HCT116 (cell line): ENCODE measurements around the gene IQCK. TPM values are rescaled to one million over a fixed set of nuclear protein-coding genes. Genes with fewer than 3 reads are reported as not detected.

Source experiments
- ATAC-seq: fragments of 200-7000 bp; cut with Tn5 transposase; 2 replicates; pipeline ENCODE4 v1.9.1; 2020; ENCODE audit warnings: mild to moderate bottlenecking, moderate library complexity
- BruUV-seq: library from RNA; stranded (reverse); fragments of 400-500 nt; replicated peaks from 2 replicates; lab custom pipeline; 2021; lab: Mats Ljungman, UMichigan
- CTCF ChIA-PET: fragments of 300-600 bp; sonication (Branson Sonifier 250); formaldehyde crosslinking; loops from one replicate; lab custom pipeline; 2021; ENCODE audit warnings: antibody characterized with exemption; lab: Charles Lee
- POLR2A ChIA-PET: fragments of 300-600, 350-600 bp; sonication (Branson Sonifier 250); formaldehyde crosslinking; loops from one replicate; lab custom pipeline; 2021; ENCODE audit warnings: antibody characterized with exemption; lab: Charles Lee
- RAD21 ChIA-PET, 2 experiments: fragments of 300-600 bp; sonication (Branson Sonifier 250); formaldehyde crosslinking; loops; one replicate each; lab custom pipeline; 2023; ENCODE audit warnings: low total read pairs in 2 of 2; ENCODE audit not compliant: uncharacterized antibody in 2 of 2, unreplicated experiment in 2 of 2, low non-redundant PET in 1 of 2; lab: Charles Lee
- DNase-seq: peaks from one replicate; pipeline ENCODE4 v3.0.0-alpha.2; 2010; ENCODE audit warnings: low read depth, low spot score
- H2AFZ ChIP-seq: fragments of 200-600 bp; shearing (Covaris generic), sonication (generic); 2 replicates; pipeline ENCODE4 v1.6.1; 2017; ENCODE audit warnings: low read depth, mixed run types, mixed read lengths, antibody characterized with exemption, low read length; ENCODE audit not compliant: poor library complexity, severe bottlenecking
- H3K27ac ChIP-seq: 2 replicates; pipeline ENCODE4 v1.5.1; 2012; ENCODE audit warnings: low read depth, low read length
- H3K27me3 ChIP-seq: fragments of 200-600 bp; sonication (generic); 2 replicates; pipeline ENCODE4 v1.6.1; 2016; ENCODE audit warnings: mixed run types, low read length, mixed read lengths; ENCODE audit not compliant: insufficient read depth
- H3K36me3 ChIP-seq, 2 experiments: fragments of 200-500 bp in 1 of 2; fragments of 200-600 bp in 1 of 2; sonication (Bioruptor generic) in 1 of 2; sonication (generic) in 1 of 2; 2 replicates each; pipeline versions ENCODE4 v1.5.1 to v1.6.1; 2014 to 2016; ENCODE audit warnings: low read length in 2 of 2, inconsistent platforms in 1 of 2, mixed read lengths in 1 of 2, mixed run types in 1 of 2; ENCODE audit not compliant: insufficient read depth in 2 of 2, control insufficient read depth in 1 of 2
- H3K4me1 ChIP-seq, 2 experiments: fragments of 200-600 bp in 1 of 2; sonication (generic) in 1 of 2; 2 replicates each; pipeline versions ENCODE4 v1.5.1 to v1.6.1; 2012 to 2017; ENCODE audit warnings: low read length in 2 of 2, inconsistent platforms in 1 of 2, mild to moderate bottlenecking in 1 of 2, mixed read lengths in 1 of 2, mixed run types in 1 of 2, moderate library complexity in 1 of 2; ENCODE audit not compliant: insufficient read depth in 2 of 2, control insufficient read depth in 1 of 2
- H3K4me2 ChIP-seq: fragments of 200-600 bp; sonication (generic); 2 replicates; pipeline ENCODE4 v1.6.1; 2017; ENCODE audit warnings: mixed run types, low read length, mixed read lengths
- H3K4me3 ChIP-seq, 2 experiments: fragments of 200-600 bp in 1 of 2; sonication (generic) in 1 of 2; replicated peaks in 1 of 2; 2 replicates each; pipeline ENCODE4 v1.5.1; 2011 to 2016; ENCODE audit warnings: low read length in 2 of 2, control low read depth in 1 of 2, low read depth in 1 of 2, mild to moderate bottlenecking in 1 of 2, mixed read lengths in 1 of 2, mixed run types in 1 of 2
- H3K79me2 ChIP-seq: fragments of 200-600 bp; sonication (generic); 2 replicates; pipeline ENCODE4 v1.6.1; 2017; ENCODE audit warnings: mild to moderate bottlenecking, mixed run types, low read length, moderate library complexity, mixed read lengths; ENCODE audit not compliant: insufficient read depth
- H3K9ac ChIP-seq: fragments of 200-600 bp; sonication (generic); 2 replicates; pipeline ENCODE4 v1.6.1; 2016; ENCODE audit warnings: low read length, mixed read lengths
- H3K9me2 ChIP-seq: fragments of 200-600 bp; sonication (generic), shearing (Covaris generic); 2 replicates; pipeline ENCODE4 v1.6.1; 2017; ENCODE audit warnings: mixed run types, mild to moderate bottlenecking, moderate library complexity; ENCODE audit not compliant: insufficient read depth
- H3K9me3 ChIP-seq, 2 experiments: fragments of 200-500 bp in 1 of 2; fragments of 200-600 bp in 1 of 2; sonication (Bioruptor generic) in 1 of 2; sonication (generic) in 1 of 2; 2 replicates each; pipeline ENCODE4 v1.6.1; 2014 to 2017; ENCODE audit warnings: low read length in 2 of 2, mixed read lengths in 2 of 2, inconsistent platforms in 1 of 2, low read depth in 1 of 2, mild to moderate bottlenecking in 1 of 2, mixed run types in 1 of 2, moderate library complexity in 1 of 2; ENCODE audit not compliant: control insufficient read depth in 1 of 2, insufficient read depth in 1 of 2
- H4K20me1 ChIP-seq: fragments of 200-600 bp; sonication (generic), shearing (Covaris generic); 2 replicates; pipeline ENCODE4 v1.6.1; 2017; ENCODE audit warnings: mixed run types, mild to moderate bottlenecking, moderate library complexity; ENCODE audit not compliant: insufficient read depth
- EGR1 ChIP-seq: IDR thresholded peaks from 2 replicates; pipeline ENCODE4 v1.6.1; 2012; ENCODE audit warnings: low read depth
- EZH2phosphoT487 ChIP-seq: fragments of 200-600 bp; IDR thresholded peaks from 2 replicates; pipeline ENCODE4 v1.6.1; 2018; ENCODE audit warnings: antibody characterized with exemption, borderline replicate concordance
- FOSL1 ChIP-seq: IDR thresholded peaks from 2 replicates; pipeline ENCODE4 v1.6.1; 2012; ENCODE audit warnings: low read depth
- JUND ChIP-seq: IDR thresholded peaks from 2 replicates; pipeline ENCODE4 v1.6.1; 2012
- POLR2AphosphoS5 ChIP-seq: IDR thresholded peaks from 2 replicates; pipeline ENCODE4 v1.6.1; 2011; ENCODE audit warnings: mild to moderate bottlenecking, low read depth, low read length, moderate library complexity
- SIN3A ChIP-seq: IDR thresholded peaks from 2 replicates; pipeline ENCODE4 v1.6.1; 2012; ENCODE audit warnings: low read depth
- SP1 ChIP-seq: IDR thresholded peaks from 2 replicates; pipeline ENCODE4 v1.6.1; 2012; ENCODE audit warnings: low read depth
- SRF ChIP-seq: IDR thresholded peaks from 2 replicates; pipeline ENCODE4 v1.6.1; 2012; ENCODE audit warnings: low read depth
- TCF7L2 ChIP-seq: IDR thresholded peaks from 2 replicates; pipeline ENCODE4 v1.7.0; 2011; ENCODE audit warnings: borderline replicate concordance, inconsistent platforms; ENCODE audit not compliant: insufficient read depth, insufficient read length; ENCODE audit errors: extremely low read depth
- ZNF274 ChIP-seq: fragments of 200-500 bp; sonication (Bioruptor generic); IDR thresholded peaks from 2 replicates; pipeline ENCODE4 v1.6.1; 2014; ENCODE audit warnings: mild to moderate bottlenecking, low read depth, low read length, inconsistent platforms
- intact Hi-C: fragments of 100-400 bp; cut with micrococcal nuclease; formaldehyde crosslinking; loops from 2 replicates; pipeline ENCODE4 v1.10.0; 2022
- total RNA-seq: library from RNA; stranded (reverse); gene quantifications from one replicate; pipeline ENCODE4 v1.2.1, GENCODE V29; 2021; ENCODE audit not compliant: unreplicated experiment
- TF ChIP-seq, protein P1 (sequence below), 3 experiments: fragments of 200-600 bp in 1 of 3; sonication (generic) in 1 of 3; IDR thresholded peaks in 2 of 3; conservative IDR thresholded peaks in 1 of 3; 2 replicates each; pipeline ENCODE4 v1.5.1; 2012 to 2017; ENCODE audit warnings: low read depth in 2 of 3, low read length in 2 of 3, antibody characterized with exemption in 1 of 3, borderline replicate concordance in 1 of 3, control low read depth in 1 of 3, mild to moderate bottlenecking in 1 of 3, mixed read lengths in 1 of 3, mixed run types in 1 of 3, moderate library complexity in 1 of 3; ENCODE audit not compliant: insufficient read depth in 1 of 3
- TF ChIP-seq, protein P2 (sequence below): IDR thresholded peaks from 2 replicates; pipeline ENCODE4 v1.6.1; 2012
- TF ChIP-seq, protein P3 (sequence below): IDR thresholded peaks from 2 replicates; pipeline ENCODE4 v1.6.1; 2012; ENCODE audit warnings: low read depth
- TF ChIP-seq, protein P4 (sequence below): IDR thresholded peaks from 2 replicates; pipeline ENCODE4 v1.6.1; 2012

IQCK gene
- total RNA-seq, 1 experiment from 2014 or later: 11.8 TPM

DNA sequence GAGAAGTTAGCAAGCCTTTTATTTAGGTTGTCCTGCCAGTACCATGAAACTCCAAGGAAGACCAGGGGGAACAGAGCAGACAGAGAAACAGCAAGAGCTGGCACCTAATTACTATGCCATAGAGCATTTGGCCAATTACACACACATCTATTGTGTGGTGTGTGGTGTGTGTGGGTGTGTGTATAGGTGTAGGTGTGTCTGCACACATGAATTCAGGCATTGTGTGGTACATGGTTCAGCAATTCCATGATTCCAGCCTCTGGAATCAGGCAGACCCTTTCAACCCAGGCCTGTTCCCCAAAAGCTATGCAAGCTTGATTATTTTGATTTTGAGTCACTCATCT is 25.7 kb downstream of the IQCK start (continued):
- TF ChIP-seq, protein P1, sequence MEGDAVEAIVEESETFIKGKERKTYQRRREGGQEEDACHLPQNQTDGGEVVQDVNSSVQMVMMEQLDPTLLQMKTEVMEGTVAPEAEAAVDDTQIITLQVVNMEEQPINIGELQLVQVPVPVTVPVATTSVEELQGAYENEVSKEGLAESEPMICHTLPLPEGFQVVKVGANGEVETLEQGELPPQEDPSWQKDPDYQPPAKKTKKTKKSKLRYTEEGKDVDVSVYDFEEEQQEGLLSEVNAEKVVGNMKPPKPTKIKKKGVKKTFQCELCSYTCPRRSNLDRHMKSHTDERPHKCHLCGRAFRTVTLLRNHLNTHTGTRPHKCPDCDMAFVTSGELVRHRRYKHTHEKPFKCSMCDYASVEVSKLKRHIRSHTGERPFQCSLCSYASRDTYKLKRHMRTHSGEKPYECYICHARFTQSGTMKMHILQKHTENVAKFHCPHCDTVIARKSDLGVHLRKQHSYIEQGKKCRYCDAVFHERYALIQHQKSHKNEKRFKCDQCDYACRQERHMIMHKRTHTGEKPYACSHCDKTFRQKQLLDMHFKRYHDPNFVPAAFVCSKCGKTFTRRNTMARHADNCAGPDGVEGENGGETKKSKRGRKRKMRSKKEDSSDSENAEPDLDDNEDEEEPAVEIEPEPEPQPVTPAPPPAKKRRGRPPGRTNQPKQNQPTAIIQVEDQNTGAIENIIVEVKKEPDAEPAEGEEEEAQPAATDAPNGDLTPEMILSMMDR (IDR thresholded peaks at IDR 0.05 in 2 of 3, conservative IDR thresholded peaks at IDR 0.05 in 1 of 3; ENCODE audit: borderline replicate concordance in 1 of 3, insufficient read depth in 1 of 3, low read depth in 2 of 3, low read length in 2 of 3): no peak
- TF ChIP-seq ZNF274 (no peak), JUND (no peak), TCF7L2 (no peak), FOSL1 (no peak)
- TF ChIP-seq, protein P2, sequence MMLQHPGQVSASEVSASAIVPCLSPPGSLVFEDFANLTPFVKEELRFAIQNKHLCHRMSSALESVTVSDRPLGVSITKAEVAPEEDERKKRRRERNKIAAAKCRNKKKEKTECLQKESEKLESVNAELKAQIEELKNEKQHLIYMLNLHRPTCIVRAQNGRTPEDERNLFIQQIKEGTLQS: no peak

DNA sequence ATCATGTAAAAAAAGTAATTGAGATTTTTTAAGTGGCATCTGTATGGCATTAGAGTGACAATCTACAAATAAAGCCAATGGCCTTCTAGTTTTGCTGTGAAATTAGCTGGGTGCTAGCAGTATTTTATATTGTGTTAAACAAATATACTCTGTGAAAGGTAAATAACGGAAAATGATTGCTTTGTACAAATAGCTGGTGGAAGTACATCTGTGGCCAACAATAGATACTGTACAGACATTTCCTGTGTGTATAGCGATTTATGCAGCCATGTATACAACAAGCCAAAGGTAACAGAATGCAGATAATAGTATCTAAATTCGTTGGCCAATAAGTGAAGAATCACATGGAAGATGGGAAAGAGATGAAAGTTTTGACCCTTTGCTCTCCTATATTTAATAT is 26.6 kb downstream of the IQCK start:
- Histone ChIP-seq H2AFZ (no peak overlapping the region), H3K36me3 (no peaks in the 10 kb centered on the region), H3K4me3 (no peak overlapping the region), H3K27ac (no peak overlapping the region), H3K9ac (no peak overlapping the region), H4K20me1 (no peaks in the 10 kb centered on the region), H3K9me3 (no peaks in the 10 kb centered on the region), H3K4me1 (no peaks in the 10 kb centered on the region), H3K79me2 (no peaks in the 10 kb centered on the region), H3K4me2 (no peak overlapping the region), H3K9me2 (no peaks in the 10 kb centered on the region), H3K27me3 (no peaks in the 10 kb centered on the region)
- CTCF ChIA-PET: no interaction called here
- DNase-seq (no peak), ATAC-seq (no peak)
- intact Hi-C loops: no loop called here
- no TSS peak for BruUV-seq
- RAD21 ChIA-PET: no interaction called here
- TF ChIP-seq POLR2AphosphoS5: no peak
- no peak for TF ChIP-seq EZH2phosphoT487
- TF ChIP-seq SRF: no peak
- TF ChIP-seq, protein P3, sequence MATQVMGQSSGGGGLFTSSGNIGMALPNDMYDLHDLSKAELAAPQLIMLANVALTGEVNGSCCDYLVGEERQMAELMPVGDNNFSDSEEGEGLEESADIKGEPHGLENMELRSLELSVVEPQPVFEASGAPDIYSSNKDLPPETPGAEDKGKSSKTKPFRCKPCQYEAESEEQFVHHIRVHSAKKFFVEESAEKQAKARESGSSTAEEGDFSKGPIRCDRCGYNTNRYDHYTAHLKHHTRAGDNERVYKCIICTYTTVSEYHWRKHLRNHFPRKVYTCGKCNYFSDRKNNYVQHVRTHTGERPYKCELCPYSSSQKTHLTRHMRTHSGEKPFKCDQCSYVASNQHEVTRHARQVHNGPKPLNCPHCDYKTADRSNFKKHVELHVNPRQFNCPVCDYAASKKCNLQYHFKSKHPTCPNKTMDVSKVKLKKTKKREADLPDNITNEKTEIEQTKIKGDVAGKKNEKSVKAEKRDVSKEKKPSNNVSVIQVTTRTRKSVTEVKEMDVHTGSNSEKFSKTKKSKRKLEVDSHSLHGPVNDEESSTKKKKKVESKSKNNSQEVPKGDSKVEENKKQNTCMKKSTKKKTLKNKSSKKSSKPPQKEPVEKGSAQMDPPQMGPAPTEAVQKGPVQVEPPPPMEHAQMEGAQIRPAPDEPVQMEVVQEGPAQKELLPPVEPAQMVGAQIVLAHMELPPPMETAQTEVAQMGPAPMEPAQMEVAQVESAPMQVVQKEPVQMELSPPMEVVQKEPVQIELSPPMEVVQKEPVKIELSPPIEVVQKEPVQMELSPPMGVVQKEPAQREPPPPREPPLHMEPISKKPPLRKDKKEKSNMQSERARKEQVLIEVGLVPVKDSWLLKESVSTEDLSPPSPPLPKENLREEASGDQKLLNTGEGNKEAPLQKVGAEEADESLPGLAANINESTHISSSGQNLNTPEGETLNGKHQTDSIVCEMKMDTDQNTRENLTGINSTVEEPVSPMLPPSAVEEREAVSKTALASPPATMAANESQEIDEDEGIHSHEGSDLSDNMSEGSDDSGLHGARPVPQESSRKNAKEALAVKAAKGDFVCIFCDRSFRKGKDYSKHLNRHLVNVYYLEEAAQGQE: no peak
- TF ChIP-seq, protein P4, sequence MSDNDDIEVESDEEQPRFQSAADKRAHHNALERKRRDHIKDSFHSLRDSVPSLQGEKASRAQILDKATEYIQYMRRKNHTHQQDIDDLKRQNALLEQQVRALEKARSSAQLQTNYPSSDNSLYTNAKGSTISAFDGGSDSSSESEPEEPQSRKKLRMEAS: no peak
- TF ChIP-seq SP1: no peak
- no peak for TF ChIP-seq EGR1
- no peak for TF ChIP-seq SIN3A
- POLR2A ChIA-PET: no interaction called here
